ENCODE measurements around the gene CCND1.

Gene CCND1

GRCh38 chr11:69703453-69703767, 62.5 kb downstream of the CCND1 start:
- no peak for TF ChIP-seq TAF1 (IDR thresholded peaks at IDR 0.05; ENCODE audit: low read depth, low read length)
- TF ChIP-seq POU2F2 (IDR thresholded peaks at IDR 0.05; ENCODE audit: low read depth, low read length) = no peak
- no peak for TF ChIP-seq SPI1 (IDR thresholded peaks at IDR 0.05; ENCODE audit: low read depth, low read length)
- no peak for TF ChIP-seq POLR2A (IDR thresholded peaks at IDR 0.05; ENCODE audit: low read depth, low read length)
- TF ChIP-seq POLR2AphosphoS5 (IDR thresholded peaks at IDR 0.05; ENCODE audit: low read depth, low read length) = no peak
- TF ChIP-seq PAX5 (IDR thresholded peaks at IDR 0.05; ENCODE audit: insufficient read depth, low read length, severe bottlenecking) = no peak
- DNase-seq (ENCODE audit: insufficient read length, low spot score) (no peak), FAIRE-seq (no peak)

Measured in GM12891 (cell line).